ENCODE results near the gene ST6GALNAC3.
"Not testable (repeated sequence)": the region's sequence is repeated elsewhere in the genome, so short reads cannot be mapped to it uniquely, and the experiment has no call there.

ST6GALNAC3 gene

DNA sequence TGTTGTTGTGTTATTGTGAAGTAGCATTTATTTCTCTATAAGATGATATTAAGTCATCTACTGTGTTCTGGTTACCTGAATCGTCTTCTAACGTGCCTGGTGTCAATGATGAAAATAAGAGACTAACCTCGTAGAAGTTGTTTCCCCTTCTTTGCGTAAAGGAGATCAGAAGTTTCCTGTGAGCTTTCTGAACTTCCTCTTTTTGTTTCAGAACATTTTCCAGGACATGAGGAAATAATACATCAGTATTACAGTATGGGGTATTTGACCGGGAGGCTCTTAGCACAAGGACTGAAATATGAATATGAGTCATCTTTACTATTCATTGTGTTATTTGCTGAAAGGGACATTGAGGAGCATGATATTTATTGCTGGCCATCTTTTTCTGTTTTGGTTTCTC lies 1.3 kb downstream of the ST6GALNAC3 start:
- DNase-seq, result peak; percentile 87

DNA sequence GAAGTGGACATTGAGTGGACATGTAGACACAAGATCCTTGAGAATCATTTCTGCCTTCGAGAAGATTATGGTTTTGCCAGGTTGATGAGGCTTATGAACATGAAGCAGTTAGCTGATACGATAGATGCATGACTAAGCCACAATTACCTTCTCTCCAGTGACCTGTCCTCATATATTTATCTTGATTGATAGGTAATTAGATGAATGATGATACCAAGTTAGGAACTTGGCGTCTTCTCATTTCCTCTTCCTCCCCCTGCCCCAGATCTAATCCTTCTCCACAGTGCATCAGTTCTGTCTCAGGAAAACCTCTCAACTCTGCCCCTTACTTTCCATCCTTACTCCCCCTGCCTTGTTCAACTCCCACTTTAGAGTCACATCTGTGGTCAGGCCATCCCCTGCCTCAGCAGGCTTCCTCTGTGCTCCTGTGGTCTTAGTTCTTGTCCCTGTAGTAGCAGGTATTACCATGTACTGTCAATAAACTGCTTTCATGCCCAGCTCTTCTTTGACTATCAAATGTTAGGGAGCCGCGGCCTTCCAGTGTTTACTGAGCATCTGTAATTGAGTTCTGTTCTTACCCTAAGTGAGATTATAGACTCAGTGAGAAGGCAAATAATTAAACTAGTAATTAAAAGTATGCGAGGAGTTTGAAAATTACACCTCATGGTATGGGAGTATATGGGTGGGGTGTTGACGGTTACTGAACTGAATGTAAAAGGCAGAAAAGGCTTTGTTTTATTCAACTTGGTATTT lies 5.1 kb downstream of the ST6GALNAC3 start:
- no peak for DNase-seq

DNA sequence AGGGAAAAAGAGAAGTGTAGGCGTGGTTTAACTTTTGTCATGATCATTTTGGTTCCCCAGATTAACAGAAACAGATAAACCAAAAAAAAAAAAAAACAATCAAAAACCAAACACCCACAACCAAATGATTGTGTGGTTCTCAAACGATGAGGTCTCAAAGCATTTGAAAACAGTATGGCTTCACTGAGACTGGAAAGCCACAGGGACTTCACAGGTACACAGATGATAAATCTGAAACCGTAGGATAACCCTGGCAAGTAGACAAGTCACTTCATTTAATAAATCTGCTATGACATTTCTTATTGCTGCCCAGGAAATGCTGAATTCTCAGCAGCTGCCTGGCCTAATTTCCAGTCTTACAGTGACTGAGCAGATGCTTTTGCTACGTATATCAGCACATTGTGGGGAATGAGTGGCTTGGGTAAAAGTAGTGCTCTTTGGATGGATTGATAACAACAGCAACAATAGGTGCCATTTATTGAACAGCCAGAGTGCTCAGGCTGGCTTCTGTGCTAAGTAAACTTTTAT lies 6.1 kb downstream of the ST6GALNAC3 start:
- no peak for DNase-seq

DNA sequence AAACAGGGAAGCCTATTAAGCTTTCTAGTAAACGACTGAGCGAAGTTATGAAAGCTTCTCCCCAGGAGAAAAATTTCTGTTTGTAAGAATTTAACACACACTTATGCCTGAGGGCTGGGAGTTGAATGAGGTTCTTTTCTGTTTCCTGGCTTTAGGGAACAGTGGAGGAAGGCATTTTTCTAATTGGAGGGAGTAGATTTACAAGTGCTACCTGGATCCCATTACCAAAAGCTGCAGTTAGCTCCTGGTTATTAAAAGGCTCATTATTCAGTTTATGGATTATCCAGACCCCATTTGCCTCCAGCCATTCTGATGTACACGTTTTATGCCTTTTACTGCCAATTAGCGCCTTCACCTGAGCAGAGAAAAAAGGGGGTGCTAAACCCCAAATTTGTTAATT lies 7.5 kb downstream of the ST6GALNAC3 start:
- no peak for DNase-seq

DNA sequence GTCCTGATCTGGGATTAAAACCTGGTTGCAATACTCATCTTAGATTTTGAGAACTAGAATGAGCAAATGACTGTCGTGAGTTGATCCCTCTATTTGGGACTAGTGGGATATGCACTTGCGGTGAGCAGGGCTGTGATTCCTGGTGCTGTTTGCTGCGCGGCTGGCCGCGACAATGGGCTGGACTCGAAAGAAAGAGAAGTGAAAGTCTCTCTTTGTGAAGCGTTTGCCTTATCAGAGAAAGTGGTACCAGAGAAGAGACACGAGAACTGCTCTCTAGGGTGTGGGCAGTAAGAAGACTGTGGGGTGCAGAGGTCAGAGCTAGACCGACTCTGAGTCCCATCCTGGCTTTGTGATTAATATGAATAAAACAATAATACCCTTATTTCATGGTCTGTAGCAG lies 8.6 kb downstream of the ST6GALNAC3 start:
- DNase-seq, result no peak

DNA sequence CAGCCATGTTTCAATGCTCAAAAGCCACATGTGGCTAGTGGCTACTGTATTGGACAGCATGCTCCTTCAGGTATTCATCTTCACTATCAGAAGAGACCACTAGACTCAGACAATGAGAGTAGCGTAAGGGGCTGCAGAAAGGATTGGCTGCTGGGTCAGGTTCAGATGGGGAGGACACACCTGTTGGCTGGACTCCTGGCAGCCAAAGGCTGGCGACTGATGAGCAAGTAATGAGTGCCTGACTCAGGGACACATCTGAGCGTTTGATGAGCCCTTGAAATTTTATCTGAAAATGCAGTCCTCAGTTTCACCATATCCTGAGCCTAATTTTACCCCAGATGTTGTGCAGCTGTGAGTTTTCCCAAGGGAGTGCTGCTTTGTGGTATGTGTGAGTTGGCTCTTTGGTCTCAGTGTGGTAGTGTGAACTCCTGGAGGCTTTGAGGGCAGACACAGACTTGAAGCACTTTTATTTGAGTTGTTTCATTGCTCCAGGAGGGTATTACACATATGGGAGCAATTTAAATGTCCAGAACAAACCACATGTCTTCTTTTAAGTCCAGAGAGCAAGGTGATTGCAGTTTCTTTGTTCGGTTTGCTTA lies 9.6 kb downstream of the ST6GALNAC3 start:
- DNase-seq, result no peak

DNA sequence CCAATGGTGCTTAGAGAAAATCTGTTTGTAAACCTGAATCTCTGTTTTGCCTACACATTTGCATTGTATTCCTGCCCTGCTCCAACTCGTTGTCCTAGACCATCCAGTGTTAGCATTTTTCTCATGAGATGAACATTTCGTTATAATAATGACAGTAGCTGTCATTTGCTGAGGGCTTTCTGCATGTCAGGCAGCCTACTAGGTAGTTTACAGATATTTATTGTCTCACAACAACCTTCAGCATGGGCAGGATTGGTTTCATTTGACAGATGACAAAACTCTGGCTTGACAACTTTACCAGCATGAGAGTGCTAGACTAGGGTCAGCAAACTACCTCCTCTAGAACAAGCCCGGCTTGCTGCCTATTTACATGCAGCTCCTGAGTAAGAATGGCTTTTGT lies 10.1 kb downstream of the ST6GALNAC3 start:
- DNase-seq, result no peak

DNA sequence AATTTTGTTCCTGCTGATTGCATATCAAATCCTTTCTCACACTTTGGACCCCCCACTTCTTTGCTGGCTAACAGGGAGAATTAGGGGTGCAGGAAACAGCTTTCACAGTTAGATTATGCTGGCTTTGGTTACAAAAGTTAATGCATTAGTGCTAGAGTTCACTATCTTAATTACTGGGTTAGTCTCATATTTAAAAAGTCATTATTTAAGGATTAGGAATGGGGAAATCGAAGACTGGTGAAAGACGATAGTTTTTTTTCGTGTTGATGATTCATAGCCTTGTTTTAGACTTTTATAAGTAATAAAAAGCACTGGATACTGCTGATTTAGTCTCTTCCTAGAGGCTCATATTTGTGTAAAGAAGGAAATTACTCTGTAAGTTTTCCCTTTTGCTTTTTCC lies 11.6 kb downstream of the ST6GALNAC3 start:
- no peak for DNase-seq

DNA sequence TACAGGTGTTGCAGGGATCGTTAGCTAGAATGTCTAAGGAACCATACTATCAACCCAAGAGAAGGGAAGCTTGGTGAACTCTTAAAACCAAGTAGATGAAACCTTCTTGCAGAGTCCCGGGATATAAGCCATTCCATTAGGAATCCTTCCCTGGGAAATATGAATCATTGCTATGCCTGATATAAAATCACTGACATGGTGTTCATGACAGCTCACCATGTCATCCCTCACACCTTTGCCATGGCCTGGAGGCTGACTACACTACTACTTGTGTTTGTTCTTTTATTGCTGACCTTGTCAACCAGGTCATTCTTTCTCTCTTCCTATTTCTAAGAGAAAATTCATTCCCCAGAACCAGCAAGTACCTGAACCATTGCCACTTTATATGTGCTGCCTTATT lies 12.1 kb downstream of the ST6GALNAC3 start:
- no peak for DNase-seq

DNA sequence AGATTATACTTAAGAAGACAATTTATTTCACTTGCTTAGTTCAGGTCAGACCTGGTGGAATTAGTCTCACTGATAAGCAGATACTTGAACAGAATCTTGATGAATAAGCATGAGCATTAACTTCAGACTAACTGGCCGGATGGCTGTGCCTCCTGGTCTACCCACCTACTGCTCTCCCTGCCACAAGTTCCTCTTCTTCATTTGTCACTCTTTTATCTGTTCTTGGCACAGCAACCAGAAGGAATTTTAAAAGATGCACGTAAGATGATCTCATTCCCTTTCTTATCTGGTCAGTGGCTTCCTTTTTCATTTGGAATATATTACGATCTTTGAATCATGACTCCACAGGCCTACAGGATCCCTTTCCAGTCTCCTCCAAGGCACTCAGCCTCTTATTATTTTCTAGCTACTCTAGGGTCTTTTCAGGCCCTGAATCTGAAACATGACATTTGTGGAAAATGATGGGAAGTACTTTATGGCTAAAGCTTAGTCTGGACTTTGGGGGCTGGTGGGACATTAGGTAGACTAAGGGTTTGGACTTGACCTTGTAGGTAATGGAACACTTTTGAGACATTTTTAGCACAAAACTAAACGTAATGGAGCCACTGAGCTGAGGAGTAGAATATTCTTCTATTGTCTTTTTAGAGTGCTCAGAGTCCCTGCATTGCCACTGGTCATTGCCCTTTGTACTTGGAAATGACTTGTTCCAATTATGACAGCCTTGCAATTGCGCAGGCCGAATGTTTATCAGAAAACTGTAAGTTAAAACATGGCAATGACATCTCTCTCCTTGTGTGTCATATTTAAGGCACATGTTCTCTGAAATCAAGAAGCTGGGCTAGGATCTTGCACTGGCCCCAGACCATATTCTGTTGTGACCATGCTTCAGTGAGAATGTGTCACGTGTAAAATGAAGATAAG lies 16.0 kb downstream of the ST6GALNAC3 start:
- DNase-seq, result no peak

DNA sequence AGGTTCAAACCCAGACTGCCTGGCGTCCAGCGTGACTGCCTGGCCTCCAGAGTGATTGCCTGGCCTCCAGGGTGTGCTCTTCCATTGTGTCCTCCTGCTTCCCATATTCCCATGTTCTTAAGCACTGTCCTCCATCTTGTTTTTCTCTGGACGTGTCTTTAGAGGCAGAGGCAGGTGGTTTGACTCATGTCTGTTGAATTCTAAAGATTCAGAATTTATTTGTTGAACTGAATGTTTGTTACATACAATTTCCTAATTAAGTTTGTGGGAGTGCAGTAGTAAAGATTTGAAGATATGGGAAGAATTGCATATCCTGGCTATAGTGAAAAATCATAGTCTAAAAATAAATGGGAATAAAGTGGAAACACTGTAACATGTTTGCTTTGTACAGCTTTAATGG lies 18.3 kb downstream of the ST6GALNAC3 start:
- no peak for DNase-seq

DNA sequence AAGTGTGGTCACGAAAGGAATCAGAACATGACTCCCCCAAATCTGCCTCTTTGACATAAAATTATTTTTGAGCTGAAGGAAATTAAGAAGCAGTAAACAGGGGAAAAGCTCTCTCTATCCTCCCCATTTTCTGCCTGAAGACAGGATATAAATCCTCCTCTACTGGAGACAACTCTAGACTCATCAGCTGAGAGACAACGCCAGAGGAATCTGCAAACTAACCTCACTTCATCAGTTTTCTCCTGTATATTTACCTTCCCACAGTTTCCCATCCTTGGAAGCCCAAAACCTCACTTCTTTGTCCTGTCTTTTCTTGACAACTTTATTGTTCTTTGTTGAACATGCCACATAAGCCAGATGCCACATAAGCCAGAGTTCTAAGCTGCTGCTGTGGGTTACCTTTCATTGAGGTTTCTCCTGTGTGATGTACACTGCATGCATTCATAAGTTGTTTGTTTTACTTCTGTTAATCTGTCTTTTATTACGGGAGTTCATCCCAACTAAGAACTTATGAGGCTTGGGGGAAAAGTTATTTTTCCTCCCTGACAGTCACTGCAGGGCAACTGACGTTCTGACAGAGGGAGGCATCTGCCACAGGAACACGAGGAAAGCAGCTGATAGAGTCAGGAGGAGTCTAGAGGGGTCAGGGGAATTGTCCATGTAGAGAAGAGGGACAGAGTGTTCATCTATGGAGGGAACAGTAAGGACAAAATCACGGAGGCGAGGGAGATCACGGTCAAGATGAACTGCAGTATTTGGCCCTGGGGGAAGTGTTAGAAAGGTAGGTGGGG lies 19.2 kb downstream of the ST6GALNAC3 start:
- DNase-seq, result no peak

DNA sequence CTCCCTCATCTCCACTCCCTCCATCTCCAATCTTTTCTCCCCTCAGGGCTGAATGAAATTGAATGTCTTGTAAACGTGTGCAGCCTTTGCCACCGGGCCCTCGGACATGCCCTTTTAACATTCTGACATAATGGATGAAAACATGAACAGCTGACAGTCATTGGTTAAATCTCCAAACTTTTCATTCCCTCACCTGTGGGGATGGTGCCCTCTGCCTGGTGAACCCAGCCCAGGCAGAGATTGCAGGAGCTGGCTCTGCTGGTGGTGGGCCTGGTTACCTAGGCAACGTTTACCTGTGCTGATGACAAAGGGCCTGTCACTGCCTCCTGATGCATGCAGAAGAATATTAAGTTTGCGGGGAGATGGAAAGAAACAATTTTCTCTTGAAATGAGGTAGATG lies 21.3 kb downstream of the ST6GALNAC3 start:
- DNase-seq, result no peak

DNA sequence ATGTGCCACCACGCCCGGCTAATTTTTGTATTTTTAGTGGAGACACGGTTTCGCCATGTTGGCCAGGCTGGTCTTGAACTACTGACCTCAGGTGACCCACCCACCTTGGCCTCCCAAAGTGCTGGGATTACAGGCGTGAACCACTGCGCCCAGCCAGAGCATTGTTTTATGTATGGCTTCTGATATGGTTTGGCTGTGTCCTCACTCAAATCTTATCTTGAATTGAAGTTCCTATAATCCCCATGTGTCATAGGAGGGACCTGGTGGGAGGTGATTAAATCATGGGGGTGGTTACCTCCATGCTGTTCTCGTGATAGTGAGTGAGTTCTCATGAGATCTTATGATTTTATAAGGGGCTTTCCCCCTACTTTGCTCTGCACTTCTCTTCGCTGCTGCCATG lies 22.5 kb downstream of the ST6GALNAC3 start:
- DNase-seq, result not testable (repeated sequence)

DNA sequence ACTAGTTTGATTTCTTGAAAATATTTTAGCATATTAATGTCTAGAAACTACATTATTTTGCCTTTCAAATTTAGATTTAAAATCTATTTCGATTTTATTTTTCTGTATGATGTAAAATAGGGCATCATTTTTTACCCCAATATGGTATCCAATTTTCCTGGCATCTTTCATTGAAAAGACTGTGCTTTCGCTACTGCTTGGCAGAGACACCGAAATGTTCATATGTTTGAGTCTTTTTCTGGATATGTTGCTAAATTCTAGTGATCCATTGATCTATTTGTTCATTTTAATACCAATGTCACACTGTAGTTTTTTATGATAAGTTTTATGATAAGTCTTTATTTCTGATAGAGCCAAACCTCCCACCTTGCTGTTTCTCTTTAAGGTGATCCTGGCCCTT lies 24.3 kb downstream of the ST6GALNAC3 start:
- no peak for DNase-seq

DNA sequence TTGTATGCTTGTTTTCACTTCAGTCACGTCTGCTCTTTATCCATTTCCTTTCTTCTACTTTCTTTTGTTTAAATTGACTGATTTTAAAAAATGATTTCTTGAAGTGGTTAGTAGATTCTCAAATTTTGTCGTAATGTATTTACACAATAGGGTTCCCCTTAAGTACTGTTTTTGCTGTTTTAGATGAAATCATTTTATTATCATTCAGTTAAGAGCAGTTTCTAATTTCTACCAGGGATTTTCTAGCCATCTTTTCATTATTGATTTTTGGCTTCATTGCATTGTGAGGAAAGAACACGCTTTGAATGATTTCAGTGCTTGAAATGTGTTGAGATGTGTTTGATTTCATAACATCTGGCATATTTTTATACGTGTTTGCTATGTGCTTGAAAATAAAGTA lies 27.0 kb downstream of the ST6GALNAC3 start:
- DNase-seq, result no peak

DNA sequence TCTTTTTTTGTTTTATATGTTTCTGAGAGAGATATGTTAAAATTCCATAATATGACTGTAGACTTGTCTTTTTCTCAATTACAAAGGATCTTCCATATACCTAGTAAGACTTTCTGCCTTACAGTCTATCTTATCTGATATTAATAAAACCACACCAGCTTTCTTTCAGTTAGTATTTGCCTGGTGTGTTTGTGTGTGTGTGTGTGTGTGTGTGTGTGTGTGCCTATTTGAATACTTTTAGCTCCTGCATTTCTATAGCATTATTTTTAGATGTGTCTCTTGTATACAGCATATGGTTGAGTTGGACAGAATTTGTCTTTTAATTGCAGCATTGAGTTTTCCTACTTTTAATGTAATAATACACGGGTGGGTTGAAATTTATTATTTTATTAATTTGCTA lies 27.5 kb downstream of the ST6GALNAC3 start:
- DNase-seq, result no peak

DNA sequence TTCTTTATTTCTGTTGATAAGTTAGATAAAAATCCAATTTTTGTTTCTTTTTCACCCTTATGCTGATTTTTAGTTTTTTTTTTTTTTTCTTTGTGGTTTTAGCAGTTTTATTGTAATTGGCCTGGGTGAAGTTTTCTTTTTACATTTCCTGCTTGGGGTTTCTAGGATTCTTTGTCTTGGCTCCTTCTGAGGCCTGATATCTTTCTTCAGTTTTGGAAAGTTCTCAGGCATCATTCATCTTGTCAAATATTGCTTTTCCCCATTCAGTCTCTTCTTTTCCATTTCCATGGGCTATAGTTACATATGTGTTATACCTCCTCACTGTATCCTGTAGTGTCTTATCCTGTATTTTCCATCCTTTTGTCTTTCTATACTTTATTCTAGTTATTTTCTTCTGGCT lies 28.5 kb downstream of the ST6GALNAC3 start:
- DNase-seq, result no peak

DNA sequence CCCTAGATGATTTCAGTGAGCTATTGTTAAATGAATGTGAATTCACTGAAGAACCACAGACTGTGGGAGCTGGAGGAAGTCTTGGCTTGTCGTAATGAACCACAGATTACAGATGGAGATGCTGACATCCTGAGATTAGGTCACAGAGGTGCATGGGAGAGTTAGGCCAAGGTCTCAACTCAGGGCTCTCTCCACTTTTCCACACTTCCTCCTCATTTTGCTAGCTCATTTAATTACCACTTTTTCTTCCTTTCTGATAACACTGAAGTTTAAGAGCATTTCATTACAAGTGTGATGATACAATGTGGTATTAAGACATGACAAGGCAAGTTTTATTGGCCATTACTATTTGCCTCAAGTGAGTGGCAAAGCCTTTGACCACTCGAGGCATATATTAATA lies 30.8 kb downstream of the ST6GALNAC3 start:
- peak; percentile 91 for DNase-seq

DNA sequence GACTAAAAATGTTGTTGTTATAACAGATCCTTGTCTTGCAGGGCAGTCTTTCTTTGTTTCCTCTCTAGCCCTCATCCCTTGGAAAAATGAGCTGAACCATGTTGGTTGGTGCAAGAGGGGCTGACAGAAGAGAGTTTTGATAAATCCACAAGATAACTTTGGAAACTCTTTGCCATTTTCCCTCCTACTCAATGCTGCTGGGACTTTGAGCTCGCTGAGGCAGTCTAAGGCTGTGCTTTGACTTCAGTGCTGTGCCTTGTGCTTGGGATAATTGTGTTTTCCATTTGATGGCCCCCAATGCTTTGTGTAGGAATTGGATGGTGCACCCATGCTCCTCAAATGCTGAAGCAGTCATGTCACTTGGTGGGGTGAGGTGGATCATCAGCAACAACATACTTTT lies 31.7 kb downstream of the ST6GALNAC3 start:
- DNase-seq, result no peak

DNA sequence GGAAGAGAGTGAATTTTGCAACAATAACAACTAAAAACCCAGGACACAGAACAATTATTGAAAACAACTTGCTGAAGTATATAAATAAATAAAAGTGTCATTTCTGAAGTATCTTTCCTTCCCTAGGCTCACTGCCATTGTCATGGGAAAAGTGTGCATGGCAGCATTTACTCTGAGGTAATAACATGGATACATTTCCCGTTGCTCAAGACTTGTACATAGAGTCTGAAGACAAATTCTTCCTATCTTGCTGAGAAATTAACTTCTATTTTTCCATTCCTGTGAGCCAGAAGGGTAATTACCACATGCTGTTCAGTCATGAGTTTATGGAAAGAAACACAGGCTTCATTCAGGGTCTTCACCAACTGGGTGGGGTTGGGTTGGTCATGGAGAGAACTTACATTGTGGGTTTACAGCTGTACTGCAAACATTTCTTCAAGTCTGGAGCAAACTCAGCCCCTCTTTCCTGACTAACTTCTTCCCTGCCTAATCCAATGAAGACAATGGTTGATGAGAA lies 32.2 kb downstream of the ST6GALNAC3 start:
- no peak for DNase-seq

DNA sequence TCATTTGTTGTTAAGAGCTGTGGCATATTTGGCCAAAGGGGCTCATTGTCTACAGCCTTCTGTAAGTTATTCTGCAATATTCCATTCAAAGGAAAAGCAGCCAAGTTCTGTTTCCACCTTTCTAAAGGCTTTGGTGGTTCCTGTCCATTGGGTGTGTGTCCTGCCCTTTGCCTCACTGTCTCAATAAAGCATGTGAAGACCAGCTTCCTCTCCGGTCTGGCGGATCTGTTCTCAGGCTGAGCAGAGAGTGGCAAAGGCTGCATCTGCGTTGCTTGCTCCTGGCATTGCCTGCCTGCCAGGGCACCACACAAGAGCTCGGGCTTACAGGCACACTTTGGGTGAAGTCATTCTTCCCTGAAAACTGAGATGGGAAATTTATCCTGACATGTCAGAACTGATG lies 34.9 kb downstream of the ST6GALNAC3 start:
- DNase-seq, result no peak
